GM12891 (cell line): ENCODE data around the gene ITGA2B.

Source experiments
- POLR2A ChIP-seq: IDR thresholded peaks from 2 replicates; pipeline ENCODE4 v1.6.1; 2011; ENCODE audit warnings: low read depth, low read length, control low read depth
- POLR2AphosphoS5 ChIP-seq: IDR thresholded peaks from 2 replicates; pipeline ENCODE4 v1.6.1; 2011; ENCODE audit warnings: low read depth, low read length, control low read depth
- SPI1 ChIP-seq: IDR thresholded peaks from 2 replicates; pipeline ENCODE4 v1.6.1; 2011; ENCODE audit warnings: low read depth, low read length, control low read depth

DNA sequence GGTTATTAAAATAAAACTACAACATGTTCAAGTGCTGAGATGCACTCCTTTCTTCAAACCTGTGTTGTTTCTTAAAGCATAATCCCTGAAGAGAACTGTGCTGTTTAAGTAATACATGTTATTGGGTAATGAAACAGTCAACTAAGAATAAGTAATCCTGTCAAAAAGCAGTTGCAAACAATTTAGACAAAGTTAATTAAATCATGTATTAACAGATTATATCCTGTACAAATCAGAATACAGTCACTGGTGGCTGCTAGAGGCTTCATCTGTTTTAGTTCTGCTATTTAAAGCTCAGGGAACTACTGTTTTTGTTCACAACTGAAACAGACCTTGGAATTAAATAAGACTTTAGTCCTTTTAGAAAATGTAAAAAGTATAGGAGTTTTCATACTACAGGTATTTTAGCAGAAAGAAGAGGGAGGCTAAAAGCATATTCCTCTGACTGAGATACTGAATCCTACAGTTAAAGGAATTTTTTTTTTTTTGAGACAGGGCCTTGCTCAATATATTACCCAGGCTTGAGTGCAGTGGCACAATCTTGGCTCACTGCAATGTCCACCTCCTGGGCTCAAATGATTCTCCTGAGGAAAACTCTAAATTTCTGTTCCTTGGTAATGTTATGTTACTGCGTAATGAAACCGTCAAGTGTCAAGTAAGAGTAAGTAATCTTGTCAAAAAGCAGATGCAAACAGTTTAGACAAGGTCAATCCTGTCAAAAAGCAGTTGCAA lies 27.3 kb upstream of the ITGA2B start:
- TF ChIP-seq POLR2AphosphoS5 (no peak), POLR2A (no peak), SPI1 (no peak)
